HepG2 (cell line): Measurements from ENCODE around the gene AHCTF1.

Source experiments
- CHD2 ChIP-seq: IDR thresholded peaks from 2 replicates; pipeline ENCODE4 v1.6.1; 2011; ENCODE audit warnings: low read depth, low read length, improper control_type of control experiment
- CSRNP1 ChIP-seq: sonication (generic); formaldehyde crosslinking; IDR thresholded peaks from 2 replicates; pipeline ENCODE4 v1.8.1; 2023; ENCODE audit warnings: mild to moderate bottlenecking, missing genetic modification reagents
- ETS1 ChIP-seq: sonication (generic); formaldehyde crosslinking; IDR thresholded peaks from 2 replicates; pipeline ENCODE4 v1.4.0; 2020; ENCODE audit warnings: missing genetic modification reagents
- IRF1 ChIP-seq: sonication (generic); formaldehyde crosslinking; IDR thresholded peaks from 2 replicates; pipeline ENCODE4 v1.4.0; 2020; ENCODE audit warnings: low read depth, mild to moderate bottlenecking, missing genetic modification reagents
- PHB2 ChIP-seq: fragments of 450-650 bp; IDR thresholded peaks from 2 replicates; pipeline ENCODE4 v1.6.1; 2018; ENCODE audit not compliant: partially characterized antibody
- POLR2AphosphoS5 ChIP-seq: IDR thresholded peaks from 2 replicates; pipeline ENCODE4 v1.6.1; 2012; ENCODE audit warnings: low read depth, low read length
- THAP8 ChIP-seq: sonication (generic); formaldehyde crosslinking; IDR thresholded peaks from 2 replicates; pipeline ENCODE4 v1.5.1; 2020; ENCODE audit warnings: missing genetic modification reagents, mild to moderate bottlenecking, borderline replicate concordance
- ZNF446 ChIP-seq: sonication (generic); formaldehyde crosslinking; IDR thresholded peaks from 2 replicates; pipeline ENCODE4 v1.5.0; 2020; ENCODE audit warnings: mild to moderate bottlenecking, missing genetic modification reagents
- ZNF589 ChIP-seq: sonication (generic); formaldehyde crosslinking; conservative IDR thresholded peaks from 2 replicates; pipeline ENCODE4 v1.8.0; 2022; ENCODE audit warnings: mild to moderate bottlenecking, moderate library complexity, missing genetic modification reagents
- ZNF713 ChIP-seq: sonication (generic); formaldehyde crosslinking; IDR thresholded peaks from 2 replicates; pipeline ENCODE4 v1.4.0; 2020; ENCODE audit warnings: mild to moderate bottlenecking, missing genetic modification reagents

GRCh38 chr1:246865921-246866320 is 65.8 kb downstream of the AHCTF1 start:
- TF ChIP-seq POLR2AphosphoS5 (no peak), CHD2 (no peak), IRF1 (no peak), THAP8 (CRISPR knock-in tag) (no peak), ZNF713 (CRISPR knock-in tag) (no peak), ETS1 (CRISPR knock-in tag) (no peak), ZNF446 (CRISPR knock-in tag) (no peak), ZNF589 (CRISPR knock-in tag) (no peak), CSRNP1 (CRISPR knock-in tag) (no peak), PHB2 (no peak)
